Cardiac fibroblast (primary cell): Measurements from ENCODE around the gene FHAD1.

Source experiments
- DNase-seq, 2 donors: peaks; one replicate each; pipeline versions ENCODE4 v3.0.0 to v3.0.0-alpha.2; 2010; ENCODE audit warnings: low read depth in 2 of 2
- H3K4me3 ChIP-seq, 2 donors: replicated peaks in 1 of 2; 1 replicate in 1 of 2; 2 replicates in 1 of 2; pipeline ENCODE4 v1.5.1; 2011; ENCODE audit warnings: low read depth in 2 of 2, low read length in 2 of 2, mild to moderate bottlenecking in 2 of 2, moderate library complexity in 1 of 2
- CTCF ChIP-seq: IDR thresholded peaks from one replicate; pipeline ENCODE4 v1.5.1; 2011; ENCODE audit warnings: low read depth, mild to moderate bottlenecking, low read length, inconsistent platforms

The FHAD1 gene

GRCh38 chr1:15353839-15354579 lies 107.0 kb downstream of the FHAD1 start:
- DNase-seq, result no peak
- no peak for TF ChIP-seq CTCF
- H3K4me3 ChIP-seq, result no peak overlapping the region

- peak; percentile 18 to 60 for DNase-seq
- no peak overlapping the region for H3K4me3 ChIP-seq
- no peak for TF ChIP-seq CTCF
These were observed 107.5 kb downstream of the FHAD1 start for GRCh38 chr1:15354580-15354965.

GRCh38 chr1:15355968-15356625 lies 109.1 kb downstream of the FHAD1 start:
- TF ChIP-seq CTCF, result no peak
- peak in 1 of 2 donors; percentile 10 for DNase-seq
- no peak overlapping the region for H3K4me3 ChIP-seq

- no peak for TF ChIP-seq CTCF
- no peak overlapping the region for H3K4me3 ChIP-seq
- DNase-seq, result no peak
These were observed 110.7 kb downstream of the FHAD1 start for GRCh38 chr1:15357612-15358207.

GRCh38 chr1:15358565-15359133 lies 111.6 kb downstream of the FHAD1 start:
- no peak for DNase-seq
- H3K4me3 ChIP-seq, result no peak overlapping the region
- no peak for TF ChIP-seq CTCF

GRCh38 chr1:15360700-15361099 lies 113.7 kb downstream of the FHAD1 start:
- no peak for TF ChIP-seq CTCF
- no peak overlapping the region for H3K4me3 ChIP-seq
- no peak for DNase-seq
